Stimulated activated CD4-positive, alpha-beta T cell treated with anti-CD3 and anti-CD28 coated beads, Interleukin-12 subunit alpha, Interleukin-12 subunit beta, amount 100 ng/mL, for 4 hours (primary cell): ENCODE results near the gene SCML2.
"Not testable (repeated sequence)": the region's sequence is repeated elsewhere in the genome, so short reads cannot be mapped to it uniquely, and the experiment has no call there.

Experiments
- DNase-seq: peaks from one replicate; pipeline ENCODE4 v3.0.0-alpha.2; 2020

SCML2 gene

GRCh38 chrX:18354369-18355223 is at the start of gene SCML2:
Gene SCML2, minus strand, starts transcription at chrX:18354688. Its CDS starts 20,617 bp downstream, at chrX:18334071.
- DNase-seq = peak; percentile 45

GRCh38 chrX:18401848-18402213 is 47.3 kb upstream of the SCML2 start:
- no peak for DNase-seq

- DNase-seq = no peak
Measured at GRCh38 chrX:18394477-18394876, 40.0 kb upstream of the SCML2 start.

GRCh38 chrX:18390941-18391538 is 36.6 kb upstream of the SCML2 start:
- peak; percentile 57 for DNase-seq

- no peak for DNase-seq
Measured at GRCh38 chrX:18389966-18390365, 35.5 kb upstream of the SCML2 start.

GRCh38 chrX:18377796-18378195 is 23.3 kb upstream of the SCML2 start:
- DNase-seq = no peak

- not testable (repeated sequence) for DNase-seq
Measured at GRCh38 chrX:18375131-18375805, 20.8 kb upstream of the SCML2 start.

GRCh38 chrX:18369096-18369495 is 14.6 kb upstream of the SCML2 start:
- DNase-seq = not testable (repeated sequence)

- no peak for DNase-seq
Measured at GRCh38 chrX:18368402-18368801, 13.9 kb upstream of the SCML2 start.

GRCh38 chrX:18360867-18361266 is 6.4 kb upstream of the SCML2 start:
- no peak for DNase-seq

GRCh38 chrX:18353931-18354368 is 538 bp downstream of the SCML2 start:
- peak; percentile 15 for DNase-seq

GRCh38 chrX:18351784-18352183 is 2.7 kb downstream of the SCML2 start:
- DNase-seq = no peak

GRCh38 chrX:18348047-18348446 is 6.4 kb downstream of the SCML2 start:
- no peak for DNase-seq

GRCh38 chrX:18309401-18309800 is 45.1 kb downstream of the SCML2 start:
- no peak for DNase-seq

GRCh38 chrX:18297251-18297650 is 57.2 kb downstream of the SCML2 start:
- DNase-seq = no peak

- no peak for DNase-seq
Measured at GRCh38 chrX:18294893-18295292, 59.6 kb downstream of the SCML2 start.

- no peak for DNase-seq
Measured at GRCh38 chrX:18291006-18291545, 63.4 kb downstream of the SCML2 start.

- no peak for DNase-seq
Measured at GRCh38 chrX:18290200-18290599, 64.3 kb downstream of the SCML2 start.

GRCh38 chrX:18288716-18289115 is 65.8 kb downstream of the SCML2 start:
- no peak for DNase-seq

- no peak for DNase-seq
Measured at GRCh38 chrX:18286322-18286831, 68.1 kb downstream of the SCML2 start.

- DNase-seq = no peak
Measured at GRCh38 chrX:18278449-18278848, 76.0 kb downstream of the SCML2 start.

GRCh38 chrX:18272222-18272621 is 82.3 kb downstream of the SCML2 start:
- DNase-seq = no peak

GRCh38 chrX:18271725-18272124 is 82.8 kb downstream of the SCML2 start:
- no peak for DNase-seq
